NT2/D1 (cell line): Measurements from ENCODE around the gene PTER.

Source experiments
- SUZ12 ChIP-seq: IDR thresholded peaks from 2 replicates; pipeline ENCODE4 v1.6.1; 2011; ENCODE audit not compliant: insufficient read length, insufficient read depth; ENCODE audit errors: extremely low read depth
- YY1 ChIP-seq: IDR thresholded peaks from 2 replicates; pipeline ENCODE4 v1.6.1; 2011; ENCODE audit not compliant: insufficient read length, insufficient read depth
- ZNF274 ChIP-seq: IDR thresholded peaks from 2 replicates; pipeline ENCODE4 v1.6.1; 2011; ENCODE audit warnings: mild to moderate bottlenecking, low read depth, low read length

- TF ChIP-seq ZNF274 (no peak), YY1 (no peak), SUZ12 (no peak)
These were observed 82.6 kb downstream of the PTER start for GRCh38 chr10:16519250-16519907.
